ENCODE data around the gene AGXT2.
"Not testable (repeated sequence)": the region's sequence is repeated elsewhere in the genome, so short reads cannot be mapped to it uniquely, and the experiment has no call there.

Gene AGXT2

DNA sequence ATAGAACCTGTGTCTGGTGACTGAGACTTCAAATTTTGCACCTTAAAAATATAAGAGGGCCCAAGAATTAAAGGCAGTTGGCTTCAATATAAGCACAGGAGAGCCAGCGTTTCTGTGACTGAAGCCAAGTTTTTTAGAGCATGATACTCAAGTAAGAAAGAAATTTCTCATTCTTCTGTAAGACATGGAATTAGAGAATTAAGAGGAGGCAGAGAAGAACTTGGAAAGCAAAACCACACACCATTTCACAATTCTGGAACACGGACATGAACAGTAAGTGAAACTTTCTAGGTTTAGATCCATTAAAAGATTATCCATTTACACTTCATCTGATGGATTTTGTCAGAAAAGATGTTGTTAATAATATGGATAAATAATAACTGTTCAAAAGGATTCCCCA is 8.9 kb upstream of the AGXT2 start:
- DNase-seq (ENCODE audit: low read depth, low spot score): no peak

DNA sequence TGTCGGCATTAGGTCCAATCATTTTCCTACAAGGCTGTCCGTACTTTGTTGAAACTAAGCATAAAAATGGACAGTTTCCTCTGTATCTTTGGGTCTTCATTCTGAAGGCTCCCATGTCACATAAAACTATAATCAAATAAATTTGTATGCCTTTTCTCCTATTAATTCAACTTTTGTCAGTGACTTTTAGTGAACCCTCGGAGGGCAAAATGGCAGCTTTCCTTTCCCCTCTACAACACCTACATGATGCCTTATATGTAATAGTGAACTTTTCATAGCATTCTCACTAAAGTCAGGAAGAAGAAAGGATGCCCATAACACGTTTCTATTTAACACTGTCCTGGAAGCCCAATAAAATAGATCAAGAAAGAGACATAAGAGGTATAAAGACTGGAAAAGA is 5.1 kb upstream of the AGXT2 start:
- no peak for DNase-seq (ENCODE audit: low read depth, low spot score)

DNA sequence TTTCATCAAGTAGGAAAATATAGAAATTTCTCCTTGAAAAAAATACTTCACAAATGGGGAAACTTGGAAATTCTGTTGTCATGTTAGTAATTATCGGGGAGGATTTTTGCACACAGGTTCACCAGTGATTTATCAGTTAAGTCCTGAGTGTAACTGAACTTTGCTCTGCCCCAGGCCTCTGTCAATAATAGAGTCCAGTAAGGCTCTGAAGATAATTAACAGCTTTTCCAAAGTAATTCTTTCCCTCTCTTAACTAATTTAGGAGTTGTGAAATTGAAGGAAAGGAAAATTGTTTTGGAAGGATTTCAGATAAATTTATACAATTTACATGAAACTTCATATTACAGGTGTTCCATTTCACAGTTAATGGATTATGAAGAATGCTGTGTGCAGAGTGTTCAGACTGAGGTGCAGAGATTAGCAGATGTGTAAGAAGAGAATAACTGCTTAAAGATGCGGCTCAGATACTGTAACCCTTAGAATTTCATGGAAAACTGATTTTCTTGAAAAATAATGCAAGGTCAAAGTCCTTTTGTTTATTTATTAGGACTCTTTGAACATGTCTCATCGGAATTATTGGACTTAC is 2.9 kb upstream of the AGXT2 start:
- no peak for DNase-seq (ENCODE audit: low read depth, low spot score)

DNA sequence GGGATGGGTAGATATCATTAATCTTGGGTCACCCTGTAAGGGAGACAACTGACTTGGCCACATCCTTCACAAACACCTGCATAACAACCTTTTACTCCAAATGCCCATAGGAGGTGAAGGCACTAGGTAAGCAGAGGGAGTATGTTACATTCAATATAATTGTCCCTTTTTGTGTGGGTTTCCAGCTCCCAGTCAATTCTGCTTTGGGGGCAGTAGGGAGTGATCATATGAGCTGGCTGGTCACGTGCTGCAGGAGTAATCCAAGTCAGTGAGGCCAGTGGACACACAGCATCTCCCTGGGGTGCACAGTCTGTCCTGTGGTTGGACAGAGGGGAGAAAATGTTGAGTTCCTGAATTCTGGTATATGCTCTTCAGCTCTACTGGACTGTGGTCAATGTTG is 1.2 kb upstream of the AGXT2 start:
- no peak for DNase-seq (ENCODE audit: low read depth, low spot score)

DNA sequence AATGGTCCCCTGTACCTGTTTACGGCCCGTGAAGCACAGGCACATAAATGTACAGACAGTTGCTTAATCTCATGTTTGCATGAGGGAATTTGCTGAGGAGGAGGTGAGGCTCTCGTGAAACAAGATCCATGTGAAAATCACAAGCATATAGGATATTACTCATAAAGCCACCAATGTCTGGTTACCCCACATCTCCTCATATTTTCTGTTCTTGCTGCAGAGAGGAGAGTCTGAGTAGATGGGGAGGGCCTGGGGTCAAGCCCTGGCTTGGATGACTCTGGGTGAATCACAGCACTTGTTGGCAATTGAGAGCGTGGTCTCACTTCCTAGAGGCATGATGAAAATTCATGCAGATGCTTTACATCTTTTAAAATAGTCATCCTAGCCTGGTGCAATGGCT is 975 bp downstream of the AGXT2 start:
- DNase-seq (ENCODE audit: low read depth, low spot score): peak; percentile 38

DNA sequence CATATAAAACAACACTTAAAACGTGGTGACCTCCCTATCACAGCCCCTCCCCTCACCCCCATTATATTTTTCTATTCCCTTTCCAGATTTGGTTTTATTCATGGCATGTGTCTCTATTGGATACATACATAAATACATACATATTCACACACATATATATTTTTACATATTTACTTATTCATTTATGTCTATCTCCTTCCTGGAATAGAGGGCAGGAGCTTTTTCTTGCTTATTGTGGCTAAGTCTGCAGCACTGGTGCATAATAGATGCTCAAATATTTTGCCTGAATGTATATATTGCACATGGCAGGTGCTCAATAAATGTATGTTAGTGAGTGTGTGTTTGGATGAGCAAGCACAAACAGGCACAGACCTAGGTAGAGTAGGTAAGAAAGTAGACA is 2.5 kb downstream of the AGXT2 start:
- DNase-seq (ENCODE audit: low read depth, low spot score): no peak

DNA sequence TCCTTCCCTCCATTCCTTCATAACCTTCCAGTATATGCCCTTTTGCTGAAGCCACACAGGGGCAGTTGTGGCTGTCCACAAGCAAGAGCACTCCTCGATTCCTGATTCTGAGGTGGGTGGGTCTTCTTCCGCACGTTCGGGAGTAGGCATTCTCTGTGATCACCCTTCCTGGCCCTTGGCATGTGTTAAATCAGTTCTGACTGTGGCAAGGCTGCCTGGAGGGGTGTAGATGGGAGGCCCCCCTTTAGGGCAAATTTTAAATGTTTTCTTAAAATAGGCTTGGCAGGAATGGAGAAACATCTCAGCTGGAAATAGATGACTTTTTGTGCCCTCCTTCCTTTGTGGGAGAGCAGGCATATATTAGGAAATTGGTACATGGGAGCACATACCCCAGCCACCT is 3.1 kb downstream of the AGXT2 start:
- DNase-seq (ENCODE audit: low read depth, low spot score): no peak

DNA sequence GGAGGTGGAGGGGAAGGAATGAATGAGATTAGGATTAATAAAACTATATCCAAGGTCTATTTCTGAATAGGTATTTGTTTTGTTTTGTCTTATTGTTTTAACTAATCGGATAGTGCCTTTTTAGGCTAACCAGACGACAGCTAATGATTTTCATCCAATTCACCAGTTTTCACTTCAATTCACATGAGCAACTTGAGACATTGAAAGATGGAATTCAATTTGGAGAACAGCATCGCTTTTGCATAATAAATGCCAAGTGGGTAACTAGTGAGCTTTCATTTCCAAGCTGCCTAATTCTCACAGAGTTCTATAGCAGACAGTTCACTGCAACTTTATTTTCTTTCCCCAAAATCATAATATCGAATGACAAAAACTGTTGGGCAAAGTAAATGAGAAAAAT is 5.0 kb downstream of the AGXT2 start:
- no peak for DNase-seq (ENCODE audit: low read depth, low spot score)

DNA sequence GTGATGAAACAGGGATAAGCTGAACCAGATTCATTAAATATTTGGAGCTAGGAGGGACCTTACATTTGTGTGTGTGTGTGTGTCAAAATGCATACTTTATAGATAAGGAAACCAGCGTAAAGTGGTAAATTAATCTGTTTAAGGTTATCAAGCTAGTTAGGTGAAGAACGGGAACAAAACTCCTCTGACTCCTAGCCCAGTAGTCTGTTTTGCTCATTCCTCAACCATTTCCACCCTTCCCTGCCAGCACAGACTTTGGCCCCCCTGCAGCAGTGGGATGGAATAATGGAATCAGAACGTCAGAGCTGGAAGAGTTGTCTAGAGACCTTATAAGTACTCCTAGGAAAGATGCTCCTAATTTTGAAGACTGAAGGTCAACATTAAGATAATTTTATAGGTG is 6.5 kb downstream of the AGXT2 start:
- DNase-seq (ENCODE audit: low read depth, low spot score): no peak

DNA sequence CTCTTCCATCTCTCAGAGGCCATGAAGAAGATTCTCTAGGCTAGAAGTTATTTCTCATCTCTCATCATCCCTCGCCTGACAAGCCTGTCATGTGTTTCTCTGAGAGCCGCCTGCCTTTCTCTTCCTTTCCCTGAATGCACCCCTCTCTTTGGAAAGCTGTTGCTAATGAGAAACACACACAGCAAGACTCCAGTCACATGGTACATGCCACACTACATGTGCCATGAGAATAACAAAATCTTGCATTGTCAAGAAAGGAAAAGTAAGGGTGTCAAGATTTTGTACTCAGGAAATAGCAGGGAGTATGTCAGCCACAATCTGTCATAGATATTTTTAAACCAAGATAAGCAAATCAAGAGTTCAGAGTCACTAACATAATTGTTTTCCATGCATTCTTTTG is 8.9 kb downstream of the AGXT2 start:
- no peak for DNase-seq (ENCODE audit: low read depth, low spot score)

DNA sequence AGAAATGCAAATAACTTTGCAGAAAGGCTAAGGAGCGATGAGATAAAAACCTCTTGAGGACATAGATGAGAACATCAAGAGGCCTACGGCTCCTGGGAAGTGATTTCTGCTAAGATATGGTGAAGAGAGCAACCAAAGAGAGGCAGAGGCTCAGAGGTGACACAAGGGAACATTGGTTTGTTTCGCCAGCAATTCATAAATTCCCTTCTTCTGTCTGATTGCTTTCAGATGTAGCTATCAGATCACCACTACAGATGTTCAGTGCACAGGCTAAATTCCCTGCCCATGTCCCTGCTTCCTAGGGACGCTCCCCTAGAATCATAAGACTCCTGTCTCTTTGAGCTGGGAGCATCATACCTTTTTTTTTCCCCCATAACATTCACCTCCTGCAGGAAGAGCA is 11.2 kb downstream of the AGXT2 start:
- DNase-seq (ENCODE audit: low read depth, low spot score): no peak

DNA sequence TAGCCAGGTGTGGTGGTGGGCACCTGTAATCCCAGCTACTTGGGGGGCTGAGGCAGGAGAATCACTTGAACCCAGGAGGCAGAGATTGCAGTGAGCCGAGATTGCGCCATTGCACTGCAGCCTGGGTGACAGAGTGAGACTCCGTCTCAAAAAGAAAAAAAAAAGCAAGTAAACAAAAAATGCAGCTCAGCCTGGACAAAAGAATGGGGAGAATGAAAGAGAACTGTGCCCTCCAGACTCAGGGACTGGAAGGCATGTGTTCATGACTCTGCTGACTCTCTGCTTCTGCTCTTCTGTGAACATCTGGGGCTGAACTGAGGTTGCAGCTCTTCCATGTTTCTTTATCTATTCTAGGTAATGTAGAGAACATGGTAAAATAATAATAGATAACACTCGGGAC is 11.8 kb downstream of the AGXT2 start:
- not testable (repeated sequence) for DNase-seq (ENCODE audit: low read depth, low spot score)

DNA sequence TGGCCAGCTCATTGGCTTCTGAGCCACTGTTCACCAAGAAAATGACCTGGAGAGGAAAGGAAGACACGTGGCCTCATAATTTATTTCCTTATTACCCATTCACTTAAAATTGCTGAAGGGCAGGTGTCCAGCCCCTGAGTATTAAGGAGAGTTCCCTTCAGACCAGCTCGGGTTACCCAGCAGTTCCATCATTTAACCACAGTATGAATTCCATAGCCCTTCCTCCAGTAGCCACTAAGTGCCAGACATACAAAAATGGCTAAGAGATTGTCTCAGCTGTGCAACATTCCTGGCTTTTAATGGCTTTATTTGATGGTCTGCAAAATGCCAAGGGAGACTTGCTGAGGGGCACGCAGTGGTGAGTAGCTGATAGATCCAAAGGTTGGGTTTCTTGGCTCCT is 12.5 kb downstream of the AGXT2 start:
- DNase-seq (ENCODE audit: low read depth, low spot score): no peak

DNA sequence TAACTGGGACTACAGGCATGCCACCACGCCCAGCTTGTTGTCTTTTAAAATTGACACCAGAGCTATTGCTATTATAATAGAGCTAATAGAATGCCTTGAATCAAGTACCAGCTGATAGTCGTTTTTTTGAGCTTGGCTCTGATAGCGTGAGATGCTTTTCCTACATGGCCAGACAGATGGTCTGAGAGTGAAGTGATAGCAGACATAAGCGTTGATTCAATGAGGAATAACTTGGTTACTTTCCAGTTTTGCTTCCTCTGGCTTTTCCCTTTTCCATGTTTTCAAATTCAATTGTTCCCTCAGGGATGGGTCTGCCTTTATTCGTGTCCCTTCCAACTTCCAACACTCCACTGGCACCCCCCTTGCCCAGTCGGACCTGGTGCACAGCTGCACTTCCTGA is 15.4 kb downstream of the AGXT2 start:
- DNase-seq (ENCODE audit: low read depth, low spot score): no peak

DNA sequence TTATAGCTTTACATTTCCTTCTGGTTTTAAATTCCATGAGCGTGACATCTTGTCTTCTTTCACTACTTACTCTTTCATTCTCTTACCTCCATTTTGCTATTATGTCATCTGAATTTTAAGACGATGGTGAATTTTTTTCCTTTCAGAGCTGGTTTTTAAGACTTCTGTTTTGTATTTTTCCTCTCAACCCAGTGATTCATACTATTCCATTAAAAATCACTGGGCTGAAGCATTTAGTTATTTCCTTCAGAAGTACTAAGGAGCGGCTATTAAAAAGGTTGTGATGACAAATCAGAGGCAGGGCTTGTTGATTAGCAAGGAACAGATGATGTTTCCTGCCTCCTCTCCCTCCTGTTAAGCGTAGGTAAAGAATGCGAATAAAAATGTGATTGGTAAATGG is 16.5 kb downstream of the AGXT2 start:
- DNase-seq (ENCODE audit: low read depth, low spot score): peak; percentile 53

DNA sequence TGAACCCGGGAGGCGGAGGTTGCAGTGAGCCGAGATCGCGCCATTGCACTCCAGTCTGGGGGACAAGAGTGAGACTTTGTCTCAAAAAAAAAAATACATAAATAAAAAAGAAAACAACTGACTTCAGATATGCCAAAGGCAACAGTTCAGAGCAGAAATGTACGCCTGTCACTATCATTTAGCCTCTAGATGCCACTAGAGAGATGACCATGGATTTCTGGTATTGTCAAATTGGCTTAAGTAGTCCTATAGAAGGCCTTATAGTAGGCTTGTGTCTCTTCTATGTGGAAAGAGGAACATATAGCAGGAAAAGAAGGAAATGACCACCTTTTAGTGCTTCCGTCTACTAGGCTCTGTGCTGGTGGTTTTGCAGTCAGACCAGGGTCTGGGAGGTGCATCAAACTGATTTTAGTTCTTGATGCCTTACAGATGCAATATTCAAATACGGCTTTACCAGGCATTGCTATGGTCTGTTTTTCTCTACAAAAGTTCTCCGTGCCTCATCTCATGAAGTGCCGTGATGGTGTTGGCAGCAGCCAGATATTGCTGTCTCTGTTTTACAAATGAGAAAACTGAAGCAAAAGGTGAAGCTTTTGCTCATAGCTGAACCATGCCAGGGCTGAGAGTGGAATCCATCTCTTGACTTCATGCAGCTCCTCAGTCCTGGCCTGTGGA is 17.2 kb downstream of the AGXT2 start:
- DNase-seq (ENCODE audit: low read depth, low spot score): no peak

DNA sequence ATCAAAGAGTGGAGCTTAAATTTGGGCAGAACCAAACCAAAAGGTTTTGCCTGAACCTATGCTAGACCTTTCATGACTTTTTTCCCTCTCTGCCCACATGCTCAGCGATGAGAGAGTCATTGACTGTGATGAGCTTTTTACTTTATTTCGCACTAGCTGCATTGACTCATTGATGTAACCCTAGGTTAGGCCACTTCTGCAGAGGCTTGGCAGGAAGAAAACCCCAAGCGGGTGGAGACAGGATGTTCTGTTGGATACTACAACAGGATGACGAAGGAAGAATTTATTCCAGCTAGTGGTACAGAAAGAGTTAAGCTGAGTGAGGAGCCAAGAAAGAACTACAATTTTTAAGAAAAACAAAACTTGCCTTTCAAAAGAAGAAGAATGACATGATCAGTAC is 18.4 kb downstream of the AGXT2 start:
- DNase-seq (ENCODE audit: low read depth, low spot score): peak; percentile 22

DNA sequence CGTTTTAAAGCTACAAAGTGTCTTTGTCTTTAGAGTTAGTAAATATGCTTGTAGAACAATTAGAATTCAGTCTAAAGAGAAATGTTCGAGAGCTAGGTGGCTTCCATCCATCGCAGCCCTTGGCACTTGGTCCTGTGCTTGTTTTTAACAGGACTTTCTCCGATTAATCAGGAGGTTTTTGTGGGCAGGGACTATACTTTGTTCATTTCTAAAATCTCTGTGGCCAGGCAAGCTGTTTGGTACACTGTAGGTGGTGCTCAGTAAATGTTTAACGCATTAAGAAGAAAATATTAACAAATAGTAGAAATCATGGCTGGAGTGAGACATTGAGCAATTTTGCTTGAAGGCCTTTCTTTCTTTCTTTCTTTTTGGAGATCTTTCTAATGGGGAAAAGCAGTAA is 20.8 kb downstream of the AGXT2 start:
- DNase-seq (ENCODE audit: low read depth, low spot score): no peak

DNA sequence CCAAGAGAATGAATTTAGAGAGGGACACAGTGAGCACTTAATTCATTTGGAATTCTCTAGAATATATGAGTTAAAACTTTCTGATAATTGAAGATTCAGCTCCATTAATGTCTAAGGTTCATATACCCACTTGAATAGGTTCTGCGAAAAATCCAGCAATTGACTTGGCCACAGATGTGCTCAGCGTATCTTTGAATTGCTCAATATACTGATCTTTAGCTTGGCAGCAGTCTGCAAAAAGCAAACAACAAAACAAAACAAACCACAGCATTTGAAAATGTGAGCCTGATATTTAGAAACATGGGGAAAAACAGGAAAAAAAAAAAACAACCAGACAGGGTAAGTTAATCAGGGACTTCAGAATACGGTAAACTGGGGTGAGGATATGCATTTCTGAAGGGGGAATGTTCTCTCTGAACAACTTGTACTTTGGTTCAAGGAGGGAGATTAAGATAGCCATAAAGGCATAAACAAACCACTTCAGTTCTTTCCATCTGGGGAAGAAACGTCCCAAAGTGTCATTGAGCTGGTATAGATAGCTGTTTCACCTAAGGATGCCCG is 21.4 kb downstream of the AGXT2 start:
- DNase-seq (ENCODE audit: low read depth, low spot score): no peak

DNA sequence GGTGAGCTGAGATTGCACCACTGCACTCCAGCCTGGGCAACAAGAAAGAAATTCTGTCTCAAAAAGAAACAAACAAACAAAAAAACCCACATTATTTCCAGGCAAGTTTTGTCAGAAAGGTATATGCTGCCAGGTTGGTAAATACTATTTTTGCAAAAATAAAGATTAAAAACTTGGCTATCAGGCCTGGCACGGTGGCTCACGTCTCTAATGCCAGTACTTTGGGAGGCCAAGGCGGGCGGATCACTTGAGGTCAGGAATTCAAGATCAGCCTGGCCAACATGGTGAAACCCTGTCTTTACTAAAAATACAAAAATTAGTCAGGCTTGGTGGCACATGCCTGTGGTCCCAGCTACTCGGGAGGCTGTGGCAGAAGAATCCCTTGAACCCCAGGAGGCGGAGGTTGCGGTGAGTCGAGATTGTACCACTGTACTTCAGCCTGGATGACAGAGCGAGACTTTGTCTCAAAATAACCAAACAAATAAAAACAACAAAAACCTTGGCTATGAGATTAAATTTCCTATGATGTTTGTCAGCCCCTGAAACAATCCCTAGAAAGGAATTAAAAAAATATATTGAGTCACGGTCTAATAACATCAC is 22.7 kb downstream of the AGXT2 start:
- DNase-seq (ENCODE audit: low read depth, low spot score): peak; percentile 40

DNA sequence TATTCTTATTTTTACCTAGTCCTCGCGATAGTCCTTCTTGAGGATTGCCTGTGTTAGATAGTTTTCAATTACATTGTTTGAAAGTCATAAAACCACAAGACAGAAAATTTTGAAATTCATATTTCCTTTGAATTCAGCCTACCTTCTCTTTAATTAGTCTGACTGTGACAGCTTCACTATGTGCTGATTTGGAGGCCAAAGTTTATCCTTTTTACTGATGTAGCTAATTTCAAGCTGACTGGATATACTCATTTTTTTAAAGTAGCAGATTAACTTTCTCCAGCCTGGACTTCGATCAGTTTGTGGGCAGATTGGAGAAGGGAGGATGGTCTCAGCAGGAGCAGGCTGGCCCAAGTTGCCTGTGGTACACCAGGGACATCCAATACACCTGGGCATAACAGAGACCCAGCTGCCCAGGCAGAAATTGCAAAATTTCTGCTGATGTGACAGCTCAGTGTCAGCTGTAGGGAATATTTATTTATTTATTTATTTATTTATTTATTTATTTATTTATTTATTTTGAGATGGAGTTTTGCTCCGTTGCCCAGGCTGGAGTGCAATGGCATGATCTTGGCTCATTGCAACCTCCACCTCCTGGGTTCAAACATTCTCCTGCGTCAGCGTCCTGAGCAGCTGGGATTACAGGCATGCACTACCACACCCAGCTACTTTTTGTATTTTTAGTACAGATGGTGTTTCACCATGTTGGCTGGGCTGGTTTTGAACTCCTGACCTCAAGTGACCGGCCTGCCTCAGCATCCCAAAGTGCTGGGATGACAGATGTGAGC is 24.2 kb downstream of the AGXT2 start:
- DNase-seq (ENCODE audit: low read depth, low spot score): no peak

Data from astrocyte of the hippocampus (primary cell).